H1 (cell line): ENCODE measurements around the gene ADRB1. TPM values are rescaled to one million over a fixed set of nuclear protein-coding genes. Genes with fewer than 3 reads are reported as not detected.

Experiments
- CTCF ChIA-PET: fragments of 300-600 bp; sonication (Branson Sonifier 250); formaldehyde crosslinking; loops from one replicate; lab custom pipeline; 2021; ENCODE audit not compliant: partially characterized antibody; lab: Charles Lee
- POLR2A ChIA-PET: fragments of 300-600 bp; sonication (Branson Sonifier 250); formaldehyde crosslinking; loops from one replicate; lab custom pipeline; 2021; ENCODE audit warnings: inconsistent platforms; ENCODE audit not compliant: partially characterized antibody; lab: Charles Lee
- DNase-seq, 2 experiments: peaks; one replicate each; pipeline versions ENCODE4 v3.0.0 to v3.0.0-alpha.2; 2010 to 2022; ENCODE audit warnings: low spot score in 2 of 2, low read depth in 1 of 2, mixed read lengths in 1 of 2
- FAIRE-seq: peaks from 2 replicates; lab custom pipeline; 2011; peaks lifted over from hg19 to GRCh38; lab: Jason Lieb, UNC
- H2AFZ ChIP-seq: 2 replicates; pipeline ENCODE4 v1.8.1; 2012; ENCODE audit warnings: low read length, inconsistent platforms
- H2AK5ac ChIP-seq: 2 replicates; pipeline ENCODE4 v1.6.1; 2013; ENCODE audit warnings: low read depth, low read length
- H2BK120ac ChIP-seq: replicated peaks from 2 replicates; pipeline ENCODE3; 2013; ENCODE audit warnings: low read depth, low read length, inconsistent platforms
- H2BK12ac ChIP-seq: 2 replicates; pipeline ENCODE4 v1.6.1; 2013; ENCODE audit warnings: low read depth, low read length
- H2BK15ac ChIP-seq: 2 replicates; pipeline ENCODE4 v1.6.1; 2013; ENCODE audit warnings: low read length
- H2BK20ac ChIP-seq: 2 replicates; pipeline ENCODE4 v1.6.1; 2013; ENCODE audit warnings: low read length
- H2BK5ac ChIP-seq: 2 replicates; pipeline ENCODE4 v1.6.1; 2013; ENCODE audit warnings: low read depth, low read length
- H3K14ac ChIP-seq: 2 replicates; pipeline ENCODE4 v1.6.1; 2013; ENCODE audit warnings: inconsistent platforms; ENCODE audit not compliant: insufficient read length
- H3K18ac ChIP-seq: 2 replicates; pipeline ENCODE4 v1.6.1; 2013; ENCODE audit warnings: low read length; ENCODE audit errors: extremely low read depth
- H3K23ac ChIP-seq: 2 replicates; pipeline ENCODE4 v1.6.1; 2013; ENCODE audit warnings: inconsistent platforms; ENCODE audit not compliant: insufficient read length
- H3K23me2 ChIP-seq: 2 replicates; pipeline ENCODE4 v1.6.1; 2013; ENCODE audit warnings: low read depth, low read length
- H3K27ac ChIP-seq: 2 replicates; pipeline ENCODE4 v1.6.1; 2011; ENCODE audit warnings: low read depth, low read length, inconsistent platforms
- H3K27me3 ChIP-seq, 4 experiments: replicated peaks in 1 of 4; 1 replicate in 1 of 4; 2 replicates in 3 of 4; pipeline versions ENCODE4 v1.6.1 to v1.8.1; 2011 to 2013; ENCODE audit warnings: low read length in 3 of 4, mild to moderate bottlenecking in 3 of 4, inconsistent platforms in 2 of 4, mixed read lengths in 2 of 4, moderate library complexity in 1 of 4; ENCODE audit not compliant: control insufficient read depth in 3 of 4, insufficient read depth in 3 of 4; ENCODE audit errors: extremely low read depth in 1 of 4
- H3K36me3 ChIP-seq, 4 experiments: 2 replicates each; pipeline versions ENCODE4 v1.6.1 to v1.8.1; 2011 to 2013; ENCODE audit warnings: mild to moderate bottlenecking in 4 of 4, low read length in 3 of 4, moderate library complexity in 2 of 4, control low read depth in 1 of 4, inconsistent platforms in 1 of 4; ENCODE audit not compliant: insufficient read depth in 4 of 4, control insufficient read depth in 2 of 4
- H3K4ac ChIP-seq: replicated peaks from 2 replicates; pipeline ENCODE3; 2013; ENCODE audit warnings: low read length, low read depth, mixed read lengths, inconsistent platforms; ENCODE audit not compliant: insufficient read length
- H3K4me1 ChIP-seq, 4 experiments: replicated peaks in 1 of 4; 1 replicate in 1 of 4; 2 replicates in 3 of 4; pipeline versions ENCODE4 v1.6.1 to v1.8.1; 2011 to 2013; ENCODE audit warnings: low read length in 3 of 4, inconsistent platforms in 2 of 4, mixed read lengths in 1 of 4; ENCODE audit not compliant: insufficient read depth in 4 of 4, control insufficient read depth in 3 of 4
- H3K4me2 ChIP-seq, 2 experiments: 2 replicates each; pipeline versions ENCODE4 v1.6.1 to v1.8.1; 2011 to 2013; ENCODE audit warnings: low read depth in 2 of 2, low read length in 2 of 2, control low read depth in 1 of 2, inconsistent platforms in 1 of 2, mild to moderate bottlenecking in 1 of 2; ENCODE audit not compliant: insufficient read depth in 1 of 2
- H3K4me3 ChIP-seq, 4 experiments: fragments of 200-600, 300-600 bp in 1 of 4; sonication (generic), shearing (Covaris generic), sonication (Bioruptor Twin) in 1 of 4; 2 replicates each; pipeline versions ENCODE4 v1.5.1 to v1.8.1; 2011 to 2016; ENCODE audit warnings: low read length in 4 of 4, low read depth in 3 of 4, control low read depth in 2 of 4, inconsistent platforms in 2 of 4, mild to moderate bottlenecking in 2 of 4, mixed read lengths in 1 of 4, moderate library complexity in 1 of 4; ENCODE audit not compliant: insufficient read depth in 2 of 4; ENCODE audit errors: extremely low read depth in 1 of 4
- H3K56ac ChIP-seq: replicated peaks from 2 replicates; pipeline ENCODE3; 2013; ENCODE audit warnings: low read depth, mild to moderate bottlenecking, mixed read lengths, low read length, inconsistent platforms; ENCODE audit not compliant: insufficient read length
- H3K79me1 ChIP-seq: 2 replicates; pipeline ENCODE4 v1.6.1; 2013; ENCODE audit warnings: low read depth, low read length, control low read depth
- H3K79me2 ChIP-seq, 2 experiments: 2 replicates each; pipeline versions ENCODE4 v1.6.1 to v1.8.1; 2012 to 2013; ENCODE audit warnings: low read length in 2 of 2, mild to moderate bottlenecking in 2 of 2, inconsistent platforms in 1 of 2; ENCODE audit not compliant: insufficient read depth in 2 of 2, control insufficient read depth in 1 of 2
- H3K9ac ChIP-seq, 4 experiments: replicated peaks in 1 of 4; 1 replicate in 1 of 4; 2 replicates in 3 of 4; pipeline versions ENCODE4 v1.6.1 to v1.8.1; 2011 to 2013; ENCODE audit warnings: low read depth in 3 of 4, low read length in 3 of 4, control low read depth in 2 of 4, mild to moderate bottlenecking in 2 of 4, moderate library complexity in 2 of 4, inconsistent platforms in 1 of 4; ENCODE audit errors: extremely low read depth in 1 of 4
- H3K9me3 ChIP-seq, 2 experiments: 2 replicates each; pipeline versions ENCODE4 v1.6.1 to v1.8.1; 2012 to 2013; ENCODE audit warnings: mild to moderate bottlenecking in 2 of 2, moderate library complexity in 2 of 2, control low read depth in 1 of 2, inconsistent platforms in 1 of 2, low read depth in 1 of 2, low read length in 1 of 2, mixed read lengths in 1 of 2; ENCODE audit not compliant: insufficient read depth in 2 of 2
- H4K20me1 ChIP-seq, 2 experiments: replicated peaks in 1 of 2; 2 replicates each; pipeline versions ENCODE3 to v1.8.1; 2011 to 2013; ENCODE audit warnings: inconsistent platforms in 2 of 2, low read length in 2 of 2, mild to moderate bottlenecking in 1 of 2; ENCODE audit not compliant: insufficient read depth in 2 of 2, control insufficient read depth in 1 of 2
- H4K5ac ChIP-seq: 2 replicates; pipeline ENCODE4 v1.6.1; 2013; ENCODE audit warnings: low read length, low read depth, mixed read lengths, inconsistent platforms; ENCODE audit not compliant: insufficient read length
- H4K8ac ChIP-seq: 2 replicates; pipeline ENCODE4 v1.8.0; 2013; ENCODE audit warnings: mild to moderate bottlenecking, moderate library complexity, low read length, inconsistent platforms; ENCODE audit not compliant: insufficient read depth; ENCODE audit errors: extremely low read depth
- H4K91ac ChIP-seq: replicated peaks from 2 replicates; pipeline ENCODE3; 2013; ENCODE audit warnings: low read length, mixed read lengths, inconsistent platforms; ENCODE audit not compliant: insufficient read length
- CHD2 ChIP-seq: IDR thresholded peaks from 2 replicates; pipeline ENCODE4 v1.6.1; 2012; ENCODE audit warnings: low read length, improper control_type of control experiment
- CTCF ChIP-seq, 3 experiments: IDR thresholded peaks; 1 replicate in 2 of 3; 2 replicates in 1 of 3; pipeline versions ENCODE4 v1.5.1 to v1.6.1; 2011; ENCODE audit warnings: low read length in 3 of 3, mild to moderate bottlenecking in 3 of 3, inconsistent platforms in 2 of 3, low read depth in 1 of 3, moderate library complexity in 1 of 3; ENCODE audit not compliant: insufficient read depth in 1 of 3; ENCODE audit errors: control extremely low read depth in 1 of 3
- FOSL1 ChIP-seq: IDR thresholded peaks from 2 replicates; pipeline ENCODE4 v1.6.1; 2011; ENCODE audit warnings: mild to moderate bottlenecking, low read depth, low read length, moderate library complexity; ENCODE audit not compliant: insufficient read depth
- GTF2F1 ChIP-seq: IDR thresholded peaks from 2 replicates; pipeline ENCODE4 v1.6.1; 2012; ENCODE audit warnings: low read depth, low read length, improper control_type of control experiment, borderline replicate concordance
- POU5F1 ChIP-seq: IDR thresholded peaks from 2 replicates; pipeline ENCODE4 v1.6.1; 2011; ENCODE audit warnings: low read depth, mild to moderate bottlenecking, low read length, moderate library complexity
- RAD21 ChIP-seq, 2 experiments: IDR thresholded peaks in 1 of 2; conservative IDR thresholded peaks in 1 of 2; 2 replicates each; pipeline ENCODE4 v1.6.1; 2011; ENCODE audit warnings: low read depth in 2 of 2, low read length in 2 of 2, improper control_type of control experiment in 1 of 2, inconsistent platforms in 1 of 2, mild to moderate bottlenecking in 1 of 2, moderate library complexity in 1 of 2
- RNF2 ChIP-seq: fragments of 200-900, 300-1000 bp; sonication (generic); IDR thresholded peaks from 2 replicates; pipeline ENCODE4 v1.7.1; 2016; ENCODE audit warnings: borderline replicate concordance, low read depth, mild to moderate bottlenecking, antibody characterized with exemption, low read length; ENCODE audit not compliant: poor library complexity, severe bottlenecking; ENCODE audit errors: missing control alignments
- SAP30 ChIP-seq: fragments of 300-600 bp; sonication (generic); IDR thresholded peaks from 2 replicates; pipeline ENCODE4 v1.7.1; 2012; ENCODE audit warnings: low read length, moderate library complexity, mild to moderate bottlenecking, inconsistent platforms; ENCODE audit not compliant: insufficient read depth, insufficient replicate concordance
- SP4 ChIP-seq: IDR thresholded peaks from 2 replicates; pipeline ENCODE4 v1.6.1; 2012; ENCODE audit warnings: low read length, inconsistent platforms
- TCF12 ChIP-seq: IDR thresholded peaks from 2 replicates; pipeline ENCODE4 v1.6.1; 2011; ENCODE audit warnings: low read depth, mild to moderate bottlenecking, low read length
- TEAD4 ChIP-seq: IDR thresholded peaks from 2 replicates; pipeline ENCODE4 v1.6.1; 2012; ENCODE audit warnings: low read depth, low read length, inconsistent platforms, mixed read lengths
- WGBS, 2 experiments: shearing (Covaris generic) in 1 of 2; methylation state at CpG; one replicate each; pipeline versions ENCODE4 v1.1.6 to v1.1.7; 2013 to 2015; ENCODE audit warnings: low lambda C conversion rate in 2 of 2, mixed read lengths in 2 of 2, inconsistent platforms in 1 of 2, low coverage in 1 of 2, missing lambda C conversion rate in 1 of 2; ENCODE audit not compliant: insufficient replicate concordance in 2 of 2, insufficient coverage in 1 of 2, insufficient read length in 1 of 2; ENCODE audit errors: extremely low coverage in 1 of 2, missing lambda C conversion rate in 1 of 2; 5-methylcytosine and 5-hydroxymethylcytosine counted together
- polyA plus RNA-seq, 7 experiments: library from polyadenylated mRNA; depleted of rRNA in 3 of 7; stranded (reverse) in 5 of 7; unstranded in 2 of 7; fragments of >200 nt in 5 of 7; fragments of 200-250 nt in 2 of 7; gene quantifications; 1 replicate in 5 of 7; 2 replicates in 1 of 7; 4 replicates in 1 of 7; pipeline versions ENCODE4 v1.2.1 to v1.2.3, GENCODE V29; 2011 to 2013; ENCODE audit warnings: missing spikeins in 2 of 7, mixed read lengths in 2 of 7
- total RNA-seq: library from RNA; stranded (reverse); fragmentation: NEBNext Ultra II Directional; extraction: Animal tissue kit (Norgen Biotek cat#: 25700); gene quantifications from 2 replicates; pipeline ENCODE4 v1.2.1, GENCODE V29; 2021

ADRB1 gene
- total and polyA plus RNA-seq, 2 of the 8 experiments (the other 6 are each of a cell fraction or from before 2014, with no cell fraction given): 0.14 to 0.48 TPM

GRCh38 chr10:114077347-114077746, 33.7 kb downstream of the ADRB1 start:
- no peak overlapping the region for H3K4ac ChIP-seq
- H3K9me3 ChIP-seq: no peaks in the 10 kb centered on the region
- no peaks in the 10 kb centered on the region for H3K79me1 ChIP-seq
- FAIRE-seq: no peak
- no peak for DNase-seq
- no peak overlapping the region for H2BK120ac ChIP-seq
- no peak overlapping the region for H4K8ac ChIP-seq
- no peak overlapping the region for H2BK15ac ChIP-seq
- H3K14ac ChIP-seq: no peak overlapping the region
- no peaks in the 10 kb centered on the region for H3K36me3 ChIP-seq
- no peak overlapping the region for H3K18ac ChIP-seq
- no peak overlapping the region for H4K91ac ChIP-seq
- no peaks in the 10 kb centered on the region for H3K27me3 ChIP-seq
- H3K23ac ChIP-seq: no peak overlapping the region
- no peak overlapping the region for H2BK12ac ChIP-seq
- H3K4me1 ChIP-seq: no peaks in the 10 kb centered on the region
- H3K9ac ChIP-seq: no peak overlapping the region
- no peak overlapping the region for H2BK5ac ChIP-seq
- no peak overlapping the region for H3K56ac ChIP-seq
- no peaks in the 10 kb centered on the region for H4K20me1 ChIP-seq
- H2AFZ ChIP-seq: no peak overlapping the region
- 100% methylated on average over 1 of the region's 1 CpG; no CpG with 5 or more reads in 1 of the 2 experiments for WGBS, 2 experiments
- no peaks in the 10 kb centered on the region for H3K23me2 ChIP-seq
- no peak overlapping the region for H2BK20ac ChIP-seq
- H3K27ac ChIP-seq: no peak overlapping the region
- H3K4me2 ChIP-seq: no peak overlapping the region
- ChIA-PET CTCF (interaction anchor here (0.9 to 2.5 kb wide), 12 partner anchors 8 to 150 kb away, joined by 3 to 11 read pairs (median 3); no protein-coding TSS in a partner anchor), POLR2A (no interaction called here)
- no peak overlapping the region for H3K4me3 ChIP-seq
- H3K79me2 ChIP-seq: no peaks in the 10 kb centered on the region
- H4K5ac ChIP-seq: no peak overlapping the region
- H2AK5ac ChIP-seq: no peak overlapping the region
- no peak for TF ChIP-seq CTCF (IDR thresholded peaks at IDR 0.05; ENCODE audit: control extremely low read depth in 1 of 3, insufficient read depth in 1 of 3, low read depth in 1 of 3, low read length in 3 of 3)
- no peak for TF ChIP-seq SP4
- TF ChIP-seq CHD2: no peak
- no peak for TF ChIP-seq RNF2
- no peak for TF ChIP-seq POU5F1
- TF ChIP-seq TCF12: no peak
- TF ChIP-seq FOSL1: no peak
- TF ChIP-seq GTF2F1: no peak
- no peak for TF ChIP-seq TEAD4
- no peak for TF ChIP-seq SAP30
- no peak for TF ChIP-seq RAD21 (IDR thresholded peaks at IDR 0.05 in 1 of 2, conservative IDR thresholded peaks at IDR 0.05 in 1 of 2; ENCODE audit: low read depth in 2 of 2, low read length in 2 of 2)
